Activated CD4-positive, alpha-beta T cell treated with anti-CD3 and anti-CD28 coated beads for 36 hours (primary cell): ENCODE results near the gene ACADS. TPM values are rescaled to one million over a fixed set of nuclear protein-coding genes. Genes with fewer than 3 reads are reported as not detected.

Experiments used
- total RNA-seq, 2 experiments: library from RNA; stranded (reverse); gene quantifications; one replicate each; pipeline ENCODE4 v1.2.3, GENCODE V29; 2021

The ACADS gene
- total RNA-seq, 2 experiments from 2014 or later = 10.1 to 17.4 TPM

Other genes with a start within 250 kb of the ACADS start
- 100 to 1,000 TPM; 166 to 169 TPM for gene DYNLL1, start 229.7 kb upstream of the ACADS start, total RNA-seq
- gene COQ5, start 196.7 kb upstream of the ACADS start, total RNA-seq = 10 to 100 TPM; 31.3 to 32.6 TPM
- gene RNF10, start 191.5 kb upstream of the ACADS start, total RNA-seq = 100 to 1,000 TPM; 177 to 184 TPM
- gene POP5, start 144.4 kb upstream of the ACADS start, total RNA-seq = 10 to 100 TPM; 44.8 to 52.6 TPM
- under 1 TPM; 0.73 to 0.90 TPM for gene CABP1, start 85.2 kb upstream of the ACADS start, total RNA-seq
- gene MLEC, start 38.7 kb upstream of the ACADS start, total RNA-seq = 10 to 100 TPM; 70.6 to 89.5 TPM
- gene UNC119B, start 15.4 kb upstream of the ACADS start, total RNA-seq = 10 to 100 TPM; 20.1 to 26.6 TPM
- 10 to 100 TPM; 29.5 to 48.2 TPM for gene SPPL3, start 178.5 kb downstream of the ACADS start, total RNA-seq